Choroid plexus epithelial cell (primary cell): ENCODE data around the gene JAGN1.
"Not testable (repeated sequence)": the region's sequence is repeated elsewhere in the genome, so short reads cannot be mapped to it uniquely, and the experiment has no call there.

Source experiments
- DNase-seq: peaks from one replicate; pipeline ENCODE4 v3.0.0-alpha.2; 2010; ENCODE audit warnings: low read depth
- H3K4me3 ChIP-seq: 2 replicates; pipeline ENCODE4 v1.5.1; 2011; ENCODE audit warnings: low read depth, mild to moderate bottlenecking, control low read depth, low read length, moderate library complexity
- CTCF ChIP-seq: conservative IDR thresholded peaks from 2 replicates; pipeline ENCODE4 v1.5.1; 2011; ENCODE audit warnings: low read depth, mild to moderate bottlenecking, control low read depth, inconsistent platforms, low read length, moderate library complexity

Gene JAGN1

GRCh38 chr3:9875448-9875847 is 15.0 kb upstream of the JAGN1 start:
- no peak for DNase-seq
- no peak overlapping the region for H3K4me3 ChIP-seq

GRCh38 chr3:9876255-9876654 is 14.2 kb upstream of the JAGN1 start:
- DNase-seq, result not testable (repeated sequence)

More at GRCh38 chr3:9875448-9875847, 15.0 kb upstream of the JAGN1 start:
- no peak for TF ChIP-seq CTCF

GRCh38 chr3:9876991-9877390 is 13.4 kb upstream of the JAGN1 start:
- DNase-seq, result no peak
- TF ChIP-seq CTCF, result no peak
- H3K4me3 ChIP-seq, result no peak overlapping the region

More at GRCh38 chr3:9876255-9876654, 14.2 kb upstream of the JAGN1 start:
- H3K4me3 ChIP-seq, result not testable (repeated sequence)

DNA sequence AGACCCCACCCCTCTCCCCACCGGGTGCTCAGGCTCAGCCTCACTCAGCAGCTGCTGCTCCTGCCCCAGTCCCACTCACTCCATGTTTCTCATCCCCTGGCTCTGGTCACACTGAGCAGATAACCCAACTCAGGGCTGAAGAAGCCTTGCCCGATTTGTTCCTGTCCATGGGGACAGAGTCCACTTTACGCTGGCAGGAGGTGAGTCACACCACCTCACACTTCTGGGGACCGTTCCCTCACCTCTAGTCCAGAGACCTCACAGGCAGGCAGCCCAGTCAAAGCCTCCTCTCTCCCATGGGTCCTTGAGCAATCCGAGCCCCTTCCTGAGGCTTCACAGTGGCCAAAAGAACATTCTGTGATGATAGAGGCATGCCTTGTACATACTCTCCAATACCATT is 11.7 kb upstream of the JAGN1 start:
- no peak for TF ChIP-seq CTCF
- no peak overlapping the region for H3K4me3 ChIP-seq
- DNase-seq, result peak; percentile 54

GRCh38 chr3:9879830-9880549 is 10.4 kb upstream of the JAGN1 start, which contains the start of gene CIDEC:
CIDEC (minus strand) TSS chr3:9880253; CDS start chr3:9878486, 1,767 bp downstream.
- no peak for TF ChIP-seq CTCF
- no peak for DNase-seq
- no peak within 1 kb of the TSS for H3K4me3 ChIP-seq

GRCh38 chr3:9881441-9881840 is 9.0 kb upstream of the JAGN1 start:
- TF ChIP-seq CTCF, result no peak
- DNase-seq, result no peak
- H3K4me3 ChIP-seq, result no peak overlapping the region

DNA sequence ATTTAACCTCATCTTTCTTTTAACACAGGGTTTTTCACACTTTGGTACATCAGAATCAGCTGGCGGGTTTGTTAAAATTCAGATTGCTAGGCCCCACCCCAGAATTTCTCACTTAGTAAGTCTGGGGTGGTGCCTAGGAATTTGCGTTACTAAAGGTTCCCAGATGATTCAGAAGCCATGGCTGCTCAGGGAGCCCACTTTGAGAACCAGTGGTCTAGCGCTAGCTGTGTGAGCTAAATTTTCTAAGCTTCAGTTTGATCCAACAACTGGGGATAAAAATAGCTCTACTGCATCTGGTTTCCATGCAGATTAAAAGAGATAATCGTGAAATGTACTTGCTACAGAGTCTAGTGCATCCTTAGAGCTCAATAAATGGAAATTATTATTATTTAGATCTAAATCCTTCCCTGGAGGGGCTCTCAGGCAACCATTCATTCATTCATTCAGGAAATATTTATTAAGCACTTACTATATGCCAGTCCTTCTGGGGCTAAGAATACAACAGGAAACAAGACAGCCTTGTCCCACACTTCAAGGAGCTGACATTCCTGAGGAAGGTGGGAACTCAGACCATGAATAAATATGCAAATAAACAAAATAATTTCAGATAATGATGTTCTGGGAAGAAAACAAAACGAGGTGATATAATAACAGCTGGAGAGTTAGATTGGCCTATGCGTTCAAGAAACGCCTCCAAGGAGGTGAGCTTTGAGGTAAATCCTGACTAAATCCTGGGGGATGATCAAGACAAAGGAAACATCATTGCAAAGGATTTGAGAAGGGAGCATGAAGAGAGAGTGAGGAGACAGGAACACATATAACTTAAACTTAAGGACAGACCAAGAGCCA is 6.5 kb upstream of the JAGN1 start:
- no peak for TF ChIP-seq CTCF
- peak; percentile 71 for DNase-seq
- no peak overlapping the region for H3K4me3 ChIP-seq
